Heart right ventricle (tissue), 16 donors: Measurements from ENCODE around the gene NONO. TPM values are rescaled to one million over a fixed set of nuclear protein-coding genes. Genes with fewer than 3 reads are reported as not detected.
"Not testable (repeated sequence)": the region's sequence is repeated elsewhere in the genome, so short reads cannot be mapped to it uniquely, and the experiment has no call there.

Source experiments
- ATAC-seq, 8 donors: fragments of 200-7000 bp; cut with Tn5 transposase; one replicate each; pipeline ENCODE4 v1.9.1; 2020; ENCODE audit warnings: mild to moderate bottlenecking in 8 of 8, moderate library complexity in 8 of 8, moderate number of reproducible peaks in 1 of 8
- DNase-seq, 2 donors: peaks; one replicate each; pipeline ENCODE4 v3.0.0-alpha.2; 2020
- H3K27ac ChIP-seq, 10 donors: fragments of 200-600 bp; sonication (generic) in 2 of 10; one replicate each; pipeline versions ENCODE4 v1.5.0 to v1.8.0; 2020 to 2022; ENCODE audit warnings: mild to moderate bottlenecking in 3 of 10
- H3K27me3 ChIP-seq, 7 donors: fragments of 200-600 bp; one replicate each; pipeline ENCODE4 v1.8.0; 2021 to 2022; ENCODE audit warnings: mild to moderate bottlenecking in 2 of 7
- H3K36me3 ChIP-seq, 9 donors: fragments of 200-600 bp; sonication (generic) in 1 of 9; one replicate each; pipeline versions ENCODE4 v1.5.0 to v1.8.0; 2020 to 2022; ENCODE audit warnings: mild to moderate bottlenecking in 2 of 9
- H3K4me1 ChIP-seq, 9 donors: fragments of 200-600 bp; sonication (generic) in 1 of 9; one replicate each; pipeline versions ENCODE4 v1.5.0 to v1.8.0; 2020 to 2022; ENCODE audit warnings: mild to moderate bottlenecking in 4 of 9
- H3K4me3 ChIP-seq, 10 donors: fragments of 200-600 bp; sonication (generic) in 2 of 10; one replicate each; pipeline versions ENCODE4 v1.5.0 to v1.8.0; 2020 to 2022; ENCODE audit warnings: mild to moderate bottlenecking in 7 of 10, moderate library complexity in 2 of 10
- H3K9me3 ChIP-seq, 11 donors: fragments of 200-600 bp in 10 of 11; sonication (generic) in 2 of 11; one replicate each; pipeline versions ENCODE4 v1.5.0 to v1.8.0; 2013 to 2022; ENCODE audit warnings: mild to moderate bottlenecking in 2 of 11, control low read depth in 1 of 11, moderate library complexity in 1 of 11
- WGBS, 2 donors: extraction: QIAGEN DNeasy Blood & Tissue Kit; methylation state at CpG; one replicate each; pipeline ENCODE4 v1.1.7; 2013; ENCODE audit warnings: inconsistent platforms in 1 of 2; 5-methylcytosine and 5-hydroxymethylcytosine counted together
- intact Hi-C, 10 donors: fragments of 100-400 bp; cut with DNase I; formaldehyde crosslinking; loops; one replicate each; pipeline versions ENCODE4 v1.11.1 to v1.14.2; 2022
- polyA plus RNA-seq, 2 donors: library from polyadenylated mRNA; stranded (reverse); fragments of 200-250 nt; gene quantifications; one replicate each; pipeline ENCODE4 v1.2.3, GENCODE V29; 2013
- total RNA-seq, 10 donors: library from RNA; stranded (reverse); fragmentation: NEBNext Ultra II Directional in 3 of 10; extraction: Animal tissue kit (Norgen Biotek cat#: 25700) in 3 of 10; gene quantifications; one replicate each; pipeline versions ENCODE4 v1.2.1 to v1.2.4, GENCODE V29; 2021 to 2023
- TF ChIP-seq, protein P1 (sequence below), 9 donors: fragments of 200-600 bp; sonication (generic) in 2 of 9; IDR thresholded peaks; one replicate each; pipeline versions ENCODE4 v1.5.0 to v1.8.0; 2021 to 2022; ENCODE audit warnings: antibody characterized with exemption in 9 of 9, mild to moderate bottlenecking in 5 of 9, moderate library complexity in 1 of 9
- donor health status: Arrhythmogenic right ventricular cardiomyopathy.
- donor health status: ischemic (EF 13 %, LVEDD 7.1; RV severe dilation, severe dysfunction).
- donor health status: healthy with polysubstance abuse.
- donor health status: DM: no; HTN: yes; CAD: no.
- donor health status: DM: no; HTN: no; CAD: no.
- donor health status: ischemic (EF 25% LVEDD 6.9; RV normal size, moderate dysfunction).
- donor health status: ischemic (EF 25% LVEDD 5.7; RV mildly dilated, moderate dysfunction).
- donor health status: healthy.
- donor health status: DM: yes; HTN: yes; CAD: no.
- donor health status: Ischemic cardiomyopathy.
- donor health status: ischemic (EF 35%, LVEDD 5.7; RV mildly dilated, moderate dysfunction).
- donor health status: nonischemic (EF 11% LVEDD 7.7; RV severe dilation, severe dysfunction).
- donor health status: DM: yes; HTN: yes; CAD: no.
- donor health status: PGD.
- donor health status: ischemic (EF 29% LVEDD 5.4; RV normal size, mild dysfunction).
- donor health status: nonischemic (EF 23%, LVEDD 6.1; RV moderate dilation, normal function).

NONO gene
- total and polyA plus RNA-seq, 12 donors = 55.0 to 145 (median 110) TPM

DNA sequence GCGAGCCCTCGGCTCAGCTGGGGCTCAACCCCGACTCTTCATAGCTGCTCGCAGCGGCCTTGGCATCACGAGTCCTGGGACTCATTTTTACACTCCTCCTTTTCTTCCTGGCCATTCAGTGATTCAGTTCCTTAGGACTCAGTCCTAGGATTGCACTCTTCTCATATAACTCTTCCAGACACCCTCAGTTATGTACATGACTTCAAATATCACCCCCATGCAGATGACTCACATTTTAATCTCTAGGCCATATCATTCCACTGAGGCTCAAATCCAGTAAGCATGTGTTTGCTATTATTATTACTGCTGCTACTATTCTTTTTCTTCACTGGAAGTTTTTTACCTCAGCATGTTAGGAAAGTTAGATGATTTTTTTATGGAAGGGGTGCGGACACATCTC, 32.5 kb downstream of the NONO start:
- WGBS, 2 donors = 92 to 93% methylated on average over 7 of the region's 7 CpGs
- DNase-seq (no peak), ATAC-seq (peak in 1 of 8 donors; percentile 41)
- H3K4me1 ChIP-seq = no peaks in the 10 kb centered on the region
- H3K36me3 ChIP-seq = no peaks in the 10 kb centered on the region
- intact Hi-C loops = no loop called here
- H3K4me3 ChIP-seq = no peak overlapping the region
- no peaks in the 10 kb centered on the region for H3K9me3 ChIP-seq
- TF ChIP-seq, protein P1, sequence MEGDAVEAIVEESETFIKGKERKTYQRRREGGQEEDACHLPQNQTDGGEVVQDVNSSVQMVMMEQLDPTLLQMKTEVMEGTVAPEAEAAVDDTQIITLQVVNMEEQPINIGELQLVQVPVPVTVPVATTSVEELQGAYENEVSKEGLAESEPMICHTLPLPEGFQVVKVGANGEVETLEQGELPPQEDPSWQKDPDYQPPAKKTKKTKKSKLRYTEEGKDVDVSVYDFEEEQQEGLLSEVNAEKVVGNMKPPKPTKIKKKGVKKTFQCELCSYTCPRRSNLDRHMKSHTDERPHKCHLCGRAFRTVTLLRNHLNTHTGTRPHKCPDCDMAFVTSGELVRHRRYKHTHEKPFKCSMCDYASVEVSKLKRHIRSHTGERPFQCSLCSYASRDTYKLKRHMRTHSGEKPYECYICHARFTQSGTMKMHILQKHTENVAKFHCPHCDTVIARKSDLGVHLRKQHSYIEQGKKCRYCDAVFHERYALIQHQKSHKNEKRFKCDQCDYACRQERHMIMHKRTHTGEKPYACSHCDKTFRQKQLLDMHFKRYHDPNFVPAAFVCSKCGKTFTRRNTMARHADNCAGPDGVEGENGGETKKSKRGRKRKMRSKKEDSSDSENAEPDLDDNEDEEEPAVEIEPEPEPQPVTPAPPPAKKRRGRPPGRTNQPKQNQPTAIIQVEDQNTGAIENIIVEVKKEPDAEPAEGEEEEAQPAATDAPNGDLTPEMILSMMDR (IDR thresholded peaks at IDR 0.05) = no peak
- H3K27ac ChIP-seq = no peak overlapping the region
- no peaks in the 10 kb centered on the region for H3K27me3 ChIP-seq

DNA sequence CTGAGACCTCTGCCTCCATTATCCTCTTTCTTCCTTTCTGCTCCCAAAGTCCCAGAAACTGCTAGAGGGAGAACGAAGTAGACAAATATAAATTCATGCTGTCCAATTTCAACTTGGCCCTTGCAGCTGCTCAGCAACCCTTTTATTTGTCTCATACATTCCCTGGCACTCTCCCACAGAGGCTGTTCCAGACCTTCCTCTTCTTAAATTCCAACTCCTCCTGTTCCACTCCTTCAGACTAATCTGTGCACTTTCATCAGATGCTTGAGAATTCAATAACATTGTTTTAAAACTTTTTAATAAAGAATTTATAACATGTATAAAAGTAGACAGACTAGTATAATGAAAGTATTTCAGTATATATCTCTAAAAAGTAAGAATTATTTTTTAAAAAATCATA, 33.5 kb downstream of the NONO start:
- H3K4me3 ChIP-seq, H3K27ac ChIP-seq, H3K27me3 ChIP-seq, DNase-seq, H3K9me3 ChIP-seq, H3K4me1 ChIP-seq, H3K36me3 ChIP-seq, intact Hi-C loops: not testable (repeated sequence)
- ATAC-seq = peak in 2 of 8 donors; percentile 57 to 61
- no CpG with 5 or more reads among the region's 1 CpG for WGBS, 2 donors

DNA sequence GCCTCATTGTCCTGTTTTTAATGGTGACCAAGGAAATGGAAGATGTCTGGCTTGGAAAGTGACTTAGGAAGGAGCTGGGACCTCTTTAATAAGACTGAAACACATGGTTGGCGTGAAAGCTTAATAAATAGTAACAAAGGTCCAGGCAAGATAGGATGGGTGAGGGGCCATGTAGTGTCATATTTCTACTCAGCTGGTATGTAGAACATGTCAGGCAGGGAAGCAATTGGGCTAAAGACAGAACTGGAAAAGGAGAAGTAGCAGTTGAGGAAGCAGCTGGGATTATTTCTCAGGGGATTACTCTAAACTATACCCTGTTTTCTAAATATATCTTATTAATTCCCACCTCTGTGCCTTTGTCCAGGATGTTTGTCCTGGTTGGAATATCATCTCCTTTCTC, 36.7 kb downstream of the NONO start:
- 63 to 89% methylated on average over 1 of the region's 1 CpG for WGBS, 2 donors
- TF ChIP-seq, protein P1 (IDR thresholded peaks at IDR 0.05) = no peak
- intact Hi-C loops = no loop called here
- H3K36me3 ChIP-seq = no peaks in the 10 kb centered on the region
- H3K9me3 ChIP-seq = peaks cover 0 to under 1% (median 0%) of the 10 kb centered on the region in 11 donors
- no peaks in the 10 kb centered on the region for H3K27me3 ChIP-seq
- no peak overlapping the region for H3K4me3 ChIP-seq
- no peaks in the 10 kb centered on the region for H3K4me1 ChIP-seq
- H3K27ac ChIP-seq = no peak overlapping the region
- ATAC-seq = no peak
- DNase-seq = no peak

DNA sequence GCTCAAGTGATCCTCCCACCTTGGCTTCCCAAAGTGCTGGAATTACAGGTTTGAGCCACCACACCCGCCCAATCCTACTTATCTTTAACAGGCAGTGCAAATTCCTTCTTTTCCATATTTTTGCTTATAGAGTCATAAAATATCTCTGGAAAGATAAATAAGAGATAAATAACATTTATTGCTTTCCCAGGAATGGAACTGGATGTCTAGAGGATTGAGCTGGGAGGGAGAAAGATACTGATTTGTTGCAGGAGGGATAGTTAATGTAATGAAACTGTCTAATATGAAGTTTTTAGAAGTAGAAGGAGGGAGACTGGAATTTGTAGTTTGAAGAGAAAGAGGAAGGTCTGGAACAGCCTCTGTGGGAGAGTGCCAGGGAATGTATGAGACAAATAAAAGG, 38.3 kb downstream of the NONO start:
- Histone ChIP-seq H3K4me1 (no peaks in the 10 kb centered on the region), H3K27me3 (no peaks in the 10 kb centered on the region), H3K36me3 (no peaks in the 10 kb centered on the region), H3K9me3 (peaks cover 0 to 16% (median 8%) of the 10 kb centered on the region in 11 donors), H3K4me3 (no peak overlapping the region), H3K27ac (no peak overlapping the region)
- DNase-seq (no peak), ATAC-seq (peak in 1 of 8 donors; percentile 41)
- TF ChIP-seq, protein P1 (IDR thresholded peaks at IDR 0.05) = no peak
- intact Hi-C loops = no loop called here
- WGBS, 2 donors = 100% methylated on average over 1 of the region's 1 CpG

DNA sequence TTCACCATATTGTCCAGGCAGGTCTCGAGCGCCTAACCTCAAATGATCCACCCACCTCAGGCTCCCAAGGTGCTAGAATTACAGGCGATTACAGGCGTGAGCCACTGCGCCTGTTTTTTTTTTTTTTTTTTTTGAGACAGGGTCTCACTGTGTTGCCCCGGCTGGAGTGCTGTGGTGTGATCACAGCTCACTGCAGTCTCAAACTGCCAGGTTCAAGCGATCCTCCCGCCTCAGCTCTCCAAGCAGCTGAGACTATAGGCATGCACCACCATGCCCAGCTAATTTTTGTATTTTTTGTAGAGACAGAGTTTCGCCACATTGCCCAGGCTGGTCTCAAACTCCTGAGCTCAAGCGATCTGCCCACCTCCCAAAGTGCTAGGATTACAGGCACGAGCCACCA, 41.0 kb downstream of the NONO start:
- H3K4me3 ChIP-seq, DNase-seq, H3K27ac ChIP-seq, H3K36me3 ChIP-seq, ATAC-seq, H3K27me3 ChIP-seq, H3K4me1 ChIP-seq, intact Hi-C loops: not testable (repeated sequence)
- WGBS, 2 donors = 97 to 100% methylated on average over 11 of the region's 11 CpGs
- H3K9me3 ChIP-seq = peaks cover 0 to 32% (median 11%) of the 10 kb centered on the region in 11 donors
